Stimulated activated CD4-positive, alpha-beta T cell treated with anti-CD3 and anti-CD28 coated beads, Interleukin-12 subunit alpha, Interleukin-12 subunit beta, amount 100 ng/mL, for 4 hours (primary cell): Measurements from ENCODE around the gene PLSCR3.

Source experiments
- DNase-seq: peaks from one replicate; pipeline ENCODE4 v3.0.0-alpha.2; 2020

Gene PLSCR3

GRCh38 chr17:7346761-7347614 lies 47.3 kb downstream of the PLSCR3 start:
- no peak for DNase-seq

GRCh38 chr17:7343250-7343649 lies 51.1 kb downstream of the PLSCR3 start:
- no peak for DNase-seq

- no peak for DNase-seq
These were observed 52.5 kb downstream of the PLSCR3 start for GRCh38 chr17:7341842-7342241.

- DNase-seq: no peak
These were observed 54.1 kb downstream of the PLSCR3 start for GRCh38 chr17:7340179-7340578.
